GM20000 (cell line): Measurements from ENCODE around the gene ATG2B.

Experiments used
- DNase-seq: peaks from one replicate; pipeline ENCODE4 v3.0.0; 2012; ENCODE audit warnings: low spot score
- TF ChIP-seq, protein P1 (sequence below): IDR thresholded peaks from 2 replicates; pipeline ENCODE4 v1.5.1; 2012; ENCODE audit warnings: mild to moderate bottlenecking, control low read depth; ENCODE audit errors: extremely low read depth, missing control alignments

The ATG2B gene

DNA sequence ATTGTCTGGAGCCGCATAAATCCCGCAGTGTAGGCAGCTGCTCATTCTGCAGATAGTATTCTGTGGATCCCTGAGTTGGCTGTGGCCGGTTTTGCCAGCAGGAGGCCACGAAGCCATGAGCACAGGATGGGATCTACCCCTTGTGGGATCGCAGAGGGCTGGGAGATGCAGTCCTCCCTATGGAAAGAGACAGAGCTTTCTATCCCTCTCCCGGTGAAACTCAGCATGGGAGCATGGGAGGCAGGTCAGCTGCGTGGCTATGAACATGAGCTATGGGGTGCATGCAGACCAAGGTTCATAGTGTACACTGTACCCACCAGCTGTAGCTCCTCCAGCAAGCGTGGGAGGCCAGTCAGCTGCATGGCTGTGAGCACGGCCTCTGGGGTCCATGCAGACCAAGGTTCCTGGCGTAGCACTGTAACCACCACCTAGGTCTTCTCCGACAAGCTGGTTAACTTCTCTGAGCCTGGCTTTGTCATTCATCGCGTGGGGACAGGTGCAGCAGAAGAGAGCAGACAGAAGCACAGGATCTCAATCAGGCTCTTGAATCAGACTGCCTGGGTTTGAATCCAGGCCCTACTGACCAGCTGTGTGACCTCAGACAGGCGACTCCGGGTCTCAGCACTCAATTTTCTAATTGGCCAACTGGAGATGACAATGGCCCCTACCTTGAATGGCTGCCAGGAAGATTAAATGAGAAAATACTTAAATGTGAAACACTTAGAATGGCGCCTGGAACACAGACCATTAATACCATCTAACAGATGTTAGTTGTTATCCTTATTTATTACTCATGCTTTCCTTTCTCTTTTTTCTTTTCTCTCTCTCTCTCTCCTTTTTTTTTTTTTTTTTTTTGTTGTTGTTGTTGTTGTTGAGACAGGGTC is 101.1 kb downstream of the ATG2B start:
- TF ChIP-seq, protein P1, sequence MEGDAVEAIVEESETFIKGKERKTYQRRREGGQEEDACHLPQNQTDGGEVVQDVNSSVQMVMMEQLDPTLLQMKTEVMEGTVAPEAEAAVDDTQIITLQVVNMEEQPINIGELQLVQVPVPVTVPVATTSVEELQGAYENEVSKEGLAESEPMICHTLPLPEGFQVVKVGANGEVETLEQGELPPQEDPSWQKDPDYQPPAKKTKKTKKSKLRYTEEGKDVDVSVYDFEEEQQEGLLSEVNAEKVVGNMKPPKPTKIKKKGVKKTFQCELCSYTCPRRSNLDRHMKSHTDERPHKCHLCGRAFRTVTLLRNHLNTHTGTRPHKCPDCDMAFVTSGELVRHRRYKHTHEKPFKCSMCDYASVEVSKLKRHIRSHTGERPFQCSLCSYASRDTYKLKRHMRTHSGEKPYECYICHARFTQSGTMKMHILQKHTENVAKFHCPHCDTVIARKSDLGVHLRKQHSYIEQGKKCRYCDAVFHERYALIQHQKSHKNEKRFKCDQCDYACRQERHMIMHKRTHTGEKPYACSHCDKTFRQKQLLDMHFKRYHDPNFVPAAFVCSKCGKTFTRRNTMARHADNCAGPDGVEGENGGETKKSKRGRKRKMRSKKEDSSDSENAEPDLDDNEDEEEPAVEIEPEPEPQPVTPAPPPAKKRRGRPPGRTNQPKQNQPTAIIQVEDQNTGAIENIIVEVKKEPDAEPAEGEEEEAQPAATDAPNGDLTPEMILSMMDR: no peak

GRCh38 chr14:96261053-96261452 is 102.1 kb downstream of the ATG2B start:
- DNase-seq: no peak
- TF ChIP-seq, protein P1: no peak

More for the DNA sequence above, 101.1 kb downstream of the ATG2B start:
- no peak for DNase-seq

DNA sequence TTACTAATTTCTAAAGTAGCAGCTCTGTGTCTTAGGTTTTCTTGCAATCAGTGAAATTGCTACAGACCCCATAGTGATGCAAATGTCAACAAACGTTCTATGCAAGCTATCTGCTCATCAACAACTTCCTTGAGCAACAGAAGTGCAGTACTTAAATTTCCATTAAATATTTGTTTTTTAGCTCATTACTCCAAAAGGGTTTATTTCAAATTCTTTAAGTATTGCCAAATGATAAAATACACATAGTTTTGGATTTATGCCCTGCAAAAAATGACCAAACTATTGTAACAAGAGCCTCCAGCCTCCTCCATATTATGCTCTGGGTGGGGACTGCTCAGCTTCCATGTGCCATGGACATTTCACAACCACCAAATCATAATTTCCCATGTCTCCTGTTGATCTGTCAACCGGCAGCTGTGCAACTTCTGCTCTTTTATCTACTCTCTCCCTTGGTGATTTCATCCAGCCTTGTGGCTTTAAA is 102.8 kb downstream of the ATG2B start:
- no peak for DNase-seq
- TF ChIP-seq, protein P1: no peak

GRCh38 chr14:96257900-96258299 is 105.2 kb downstream of the ATG2B start:
- TF ChIP-seq, protein P1: no peak
- DNase-seq: no peak

DNA sequence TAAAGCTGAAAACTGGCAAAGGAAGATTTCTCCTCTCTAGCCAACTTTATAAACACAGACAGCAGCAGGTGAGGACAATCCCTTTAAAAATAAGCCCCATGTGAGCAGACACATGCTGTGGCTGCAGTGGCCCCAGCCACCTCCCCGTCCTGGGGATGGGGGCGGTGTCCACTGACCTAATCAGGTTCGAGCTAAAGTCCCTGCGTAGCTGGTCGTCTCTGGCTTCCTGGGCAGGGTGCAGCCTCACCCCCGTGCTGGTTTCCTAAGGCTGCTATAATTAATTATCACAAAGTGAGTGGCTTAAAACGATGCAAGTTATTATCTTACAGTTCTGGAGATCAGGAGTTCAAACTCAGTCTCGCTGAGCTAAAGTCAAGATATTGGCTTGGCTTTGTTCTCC is 106.1 kb downstream of the ATG2B start:
- TF ChIP-seq, protein P1: no peak
- DNase-seq: no peak

- TF ChIP-seq, protein P1: no peak
- no peak for DNase-seq
These were observed 106.7 kb downstream of the ATG2B start for GRCh38 chr14:96256407-96256806.

DNA sequence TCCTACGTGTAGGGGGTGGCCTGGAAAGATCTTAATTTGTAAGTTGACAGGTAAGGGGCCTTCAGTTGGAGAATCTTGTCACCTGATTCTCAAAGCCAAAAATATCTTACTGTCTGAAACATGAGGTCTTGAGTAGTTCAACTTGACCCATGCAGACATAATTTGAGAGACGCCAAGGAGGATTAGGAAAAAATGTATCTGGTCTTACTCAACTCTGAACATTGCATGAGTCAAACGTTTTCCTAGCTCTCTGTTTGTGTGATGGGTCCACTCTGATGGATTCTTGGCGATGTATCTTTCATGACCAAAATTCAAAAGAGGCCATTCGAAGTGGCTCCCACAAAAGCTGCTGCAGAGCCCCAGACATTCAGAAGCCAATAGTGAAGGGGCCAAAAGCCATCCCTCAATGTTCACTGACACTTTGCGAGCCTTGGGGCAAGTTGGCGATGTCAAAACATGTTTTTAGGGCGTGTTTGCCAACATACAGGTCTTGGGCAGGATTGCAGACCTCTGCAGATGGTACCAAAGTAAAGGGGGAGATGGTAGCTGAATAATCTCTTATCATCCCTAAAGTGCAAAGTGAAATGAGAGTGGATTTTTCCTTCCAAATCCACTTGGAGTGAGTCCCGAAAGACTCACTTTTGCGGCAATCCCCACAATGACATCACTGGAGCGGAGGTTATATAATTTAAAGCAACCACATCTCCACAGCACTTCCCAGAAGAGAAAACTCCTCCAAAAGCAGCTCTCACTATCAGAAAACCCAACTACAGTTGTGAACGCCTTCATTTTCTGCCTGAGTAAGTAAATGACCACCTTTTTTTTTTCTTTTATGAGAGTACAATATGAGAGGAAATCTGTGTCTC is 107.4 kb downstream of the ATG2B start, which contains the start of gene BDKRB1:
BDKRB1 (plus strand) TSS at position 710 of the 866 bp plus-strand sequence. CDS start 7,473 bp downstream, outside the sequence.
- no peak for DNase-seq
- TF ChIP-seq, protein P1: no peak
